CD4-positive, alpha-beta T cell (primary cell): ENCODE results near the gene THRB. TPM values are rescaled to one million over a fixed set of nuclear protein-coding genes. Genes with fewer than 3 reads are reported as not detected.

Source experiments
- ATAC-seq: fragments of 200-7000 bp; cut with Tn5 transposase; one replicate; pipeline ENCODE4 v1.10.0; 2022; ENCODE audit warnings: mild to moderate bottlenecking; ENCODE audit not compliant: poor library complexity
- CTCF ChIA-PET: fragments of 350-600 bp; sonication (Branson Sonifier 250); formaldehyde crosslinking; loops from one replicate; lab custom pipeline; 2021; ENCODE audit warnings: antibody characterized with exemption, inconsistent platforms; lab: Charles Lee
- POLR2A ChIA-PET: fragments of 350-600 bp; sonication (Branson Sonifier 250); formaldehyde crosslinking; loops from one replicate; lab custom pipeline; 2021; ENCODE audit warnings: antibody characterized with exemption, inconsistent platforms; lab: Charles Lee
- DNase-seq, 14 experiments: peaks; one replicate each; pipeline ENCODE4 v3.0.0-alpha.2; 2013 to 2020; ENCODE audit warnings: mixed read lengths in 2 of 14
- H3K27ac ChIP-seq, 2 donors: one replicate each; pipeline versions ENCODE4 v1.5.1 to v1.7.0; 2013; ENCODE audit warnings: low read length in 2 of 2, low read depth in 1 of 2, mild to moderate bottlenecking in 1 of 2
- H3K27me3 ChIP-seq, 2 experiments: 1 replicate in 1 of 2; 2 replicates in 1 of 2; pipeline versions ENCODE4 v1.6.1 to v1.7.0; 2013; ENCODE audit warnings: low read length in 2 of 2, control low read depth in 1 of 2, mild to moderate bottlenecking in 1 of 2, moderate library complexity in 1 of 2; ENCODE audit not compliant: insufficient read depth in 2 of 2, control insufficient read depth in 1 of 2
- H3K36me3 ChIP-seq: one replicate; pipeline ENCODE4 v1.6.1; 2013; ENCODE audit warnings: low read length, control low read depth; ENCODE audit not compliant: insufficient read depth
- H3K4me1 ChIP-seq: one replicate; pipeline ENCODE4 v1.6.1; 2013; ENCODE audit warnings: low read length, control low read depth; ENCODE audit not compliant: insufficient read depth
- H3K4me3 ChIP-seq: one replicate; pipeline ENCODE4 v1.5.1; 2013; ENCODE audit warnings: mild to moderate bottlenecking, low read length, moderate library complexity
- H3K9me3 ChIP-seq, 2 experiments: 1 replicate in 1 of 2; 2 replicates in 1 of 2; pipeline versions ENCODE4 v1.6.1 to v1.7.0; 2013; ENCODE audit warnings: low read length in 2 of 2, mild to moderate bottlenecking in 2 of 2, control low read depth in 1 of 2, moderate library complexity in 1 of 2; ENCODE audit not compliant: control insufficient read depth in 1 of 2, insufficient read depth in 1 of 2
- H3K27ac Mint-ChIP-seq: one replicate; pipeline ENCODE4 v1.8.0; 2020; ENCODE audit warnings: mixed read lengths
- H3K27me3 Mint-ChIP-seq: one replicate; pipeline ENCODE4 v1.8.0; 2021; ENCODE audit warnings: mixed read lengths
- H3K36me3 Mint-ChIP-seq: one replicate; pipeline ENCODE4 v1.8.0; 2021; ENCODE audit warnings: low read depth, mixed read lengths
- H3K4me1 Mint-ChIP-seq: one replicate; pipeline ENCODE4 v1.8.0; 2021; ENCODE audit warnings: low read depth, mixed read lengths
- H3K4me3 Mint-ChIP-seq: one replicate; pipeline ENCODE4 v1.8.0; 2020; ENCODE audit warnings: mild to moderate bottlenecking, mixed read lengths
- H3K9me3 Mint-ChIP-seq: one replicate; pipeline ENCODE4 v1.8.0; 2020; ENCODE audit warnings: mixed read lengths
- intact Hi-C, 2 experiments: fragments of 100-400 bp; cut with DNase I in 1 of 2; cut with micrococcal nuclease in 1 of 2; formaldehyde crosslinking; loops; one replicate each; pipeline versions ENCODE4 v1.15.1 to v1.9.0; 2023 to 2025; cut with DNase I, micrococcal nuclease
- total RNA-seq, 174 experiments: library from RNA in 2 of 174; stranded (reverse) in 2 of 174; gene quantifications; one replicate each; pipeline ENCODE4 v1.2.3 and lab custom pipeline; 2021 to 2026
- TF ChIP-seq, protein P1 (sequence below): fragments of 200-600 bp; IDR thresholded peaks from one replicate; pipeline ENCODE4 v1.8.0; 2022; ENCODE audit warnings: antibody characterized with exemption, mild to moderate bottlenecking

Gene THRB
- total RNA-seq, 2 experiments from 2014 or later = not detected

DNA sequence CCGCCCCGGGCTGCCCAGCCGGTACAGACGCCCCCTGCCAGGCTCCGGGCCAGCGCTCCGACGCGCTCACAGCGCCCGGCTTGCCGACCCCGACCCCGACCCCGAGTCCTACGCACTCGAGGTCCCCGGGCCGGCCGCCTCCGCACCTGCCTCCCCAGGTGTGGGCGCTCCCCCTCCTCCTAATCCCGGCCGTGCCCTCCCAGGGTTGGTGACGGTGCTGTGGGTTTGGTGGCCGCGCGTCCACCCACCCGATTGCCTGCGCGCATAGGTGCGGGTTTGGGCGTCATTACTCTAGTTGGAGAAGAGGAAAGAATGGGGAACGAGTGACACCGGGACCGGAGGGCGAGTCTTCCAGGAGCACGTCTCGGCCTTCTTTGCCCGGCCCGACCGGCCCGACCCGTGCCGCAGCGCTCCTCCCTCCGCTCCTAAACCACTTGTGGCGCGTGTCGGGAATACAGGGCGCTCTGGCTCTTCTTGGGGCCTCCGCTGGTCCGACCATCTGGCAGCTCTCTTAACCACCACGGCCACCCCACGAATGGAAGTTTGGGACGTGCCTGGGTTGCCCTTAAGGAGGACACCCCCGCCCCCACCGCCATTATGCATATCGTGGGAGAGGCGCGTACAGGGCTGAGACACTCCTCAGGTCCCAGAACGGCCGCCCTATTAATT lies 810 bp upstream of the THRB start:
- no peaks in the 10 kb centered on the region for H3K4me1 Mint-ChIP-seq
- Histone ChIP-seq H3K27me3 (peaks cover 20 to 49% of the 10 kb centered on the region in 2 experiments), H3K27ac (no peak overlapping the region), H3K9me3 (peaks cover 0 to 22% of the 10 kb centered on the region in 2 experiments), H3K4me1 (no peaks in the 10 kb centered on the region), H3K36me3 (no peaks in the 10 kb centered on the region), H3K4me3 (no peak overlapping the region)
- ATAC-seq (no peak), DNase-seq (no peak)
- H3K9me3 Mint-ChIP-seq = no peaks in the 10 kb centered on the region
- H3K27ac Mint-ChIP-seq = no peak overlapping the region
- ChIA-PET POLR2A (no interaction called here), CTCF (no interaction called here)
- H3K36me3 Mint-ChIP-seq = no peaks in the 10 kb centered on the region
- intact Hi-C loops = no loop called here
- TF ChIP-seq, protein P1, sequence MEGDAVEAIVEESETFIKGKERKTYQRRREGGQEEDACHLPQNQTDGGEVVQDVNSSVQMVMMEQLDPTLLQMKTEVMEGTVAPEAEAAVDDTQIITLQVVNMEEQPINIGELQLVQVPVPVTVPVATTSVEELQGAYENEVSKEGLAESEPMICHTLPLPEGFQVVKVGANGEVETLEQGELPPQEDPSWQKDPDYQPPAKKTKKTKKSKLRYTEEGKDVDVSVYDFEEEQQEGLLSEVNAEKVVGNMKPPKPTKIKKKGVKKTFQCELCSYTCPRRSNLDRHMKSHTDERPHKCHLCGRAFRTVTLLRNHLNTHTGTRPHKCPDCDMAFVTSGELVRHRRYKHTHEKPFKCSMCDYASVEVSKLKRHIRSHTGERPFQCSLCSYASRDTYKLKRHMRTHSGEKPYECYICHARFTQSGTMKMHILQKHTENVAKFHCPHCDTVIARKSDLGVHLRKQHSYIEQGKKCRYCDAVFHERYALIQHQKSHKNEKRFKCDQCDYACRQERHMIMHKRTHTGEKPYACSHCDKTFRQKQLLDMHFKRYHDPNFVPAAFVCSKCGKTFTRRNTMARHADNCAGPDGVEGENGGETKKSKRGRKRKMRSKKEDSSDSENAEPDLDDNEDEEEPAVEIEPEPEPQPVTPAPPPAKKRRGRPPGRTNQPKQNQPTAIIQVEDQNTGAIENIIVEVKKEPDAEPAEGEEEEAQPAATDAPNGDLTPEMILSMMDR = no peak
- H3K4me3 Mint-ChIP-seq = no peak overlapping the region
- peaks cover 64% of the 10 kb centered on the region for H3K27me3 Mint-ChIP-seq

DNA sequence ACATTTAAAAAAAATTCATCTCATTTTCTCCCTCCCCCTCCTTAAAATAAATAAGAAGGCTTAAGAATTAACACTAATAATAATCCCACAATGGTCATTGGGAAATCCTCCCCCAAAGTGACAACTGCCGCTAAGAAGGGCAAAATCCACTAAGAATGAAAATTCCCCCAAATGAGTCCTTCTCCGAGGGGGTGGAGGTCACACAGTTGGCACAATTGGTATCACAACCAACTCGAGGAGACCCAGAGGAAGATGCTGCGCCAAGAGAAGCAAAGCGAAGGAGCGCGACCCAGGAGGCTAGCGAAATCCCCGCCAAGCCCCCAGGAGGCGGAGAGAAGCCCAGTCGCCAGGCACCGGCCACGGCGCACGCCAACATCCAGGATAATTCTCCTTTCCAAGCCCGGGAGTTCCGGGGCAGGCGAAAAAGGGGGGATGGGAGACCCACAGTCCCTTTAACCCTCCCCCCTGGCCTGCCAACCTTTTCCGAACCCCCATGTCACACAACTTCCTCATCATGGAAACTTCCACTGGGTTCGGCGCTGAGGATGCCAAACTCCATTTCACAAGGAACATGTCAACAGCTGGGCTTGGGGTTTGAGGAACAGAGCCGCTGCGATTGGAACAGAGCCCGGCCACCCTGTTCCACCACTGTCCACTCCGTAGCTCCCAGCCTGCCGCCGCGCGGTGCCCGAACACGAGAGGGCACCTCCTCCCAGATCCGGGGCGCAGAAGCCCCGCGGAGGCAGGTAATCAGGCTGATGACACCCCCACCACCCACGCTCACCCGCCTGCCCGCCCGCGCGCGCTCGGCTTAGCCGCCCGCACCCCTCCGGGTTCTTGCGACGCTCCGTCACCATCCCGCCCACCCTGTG lies 668 bp downstream of the THRB start:
- H3K27me3 ChIP-seq = peaks cover 20 to 49% of the 10 kb centered on the region in 2 experiments
- DNase-seq (peak in 2 of 14 experiments; percentile 13 to 17), ATAC-seq (no peak)
- no peaks in the 10 kb centered on the region for H3K36me3 Mint-ChIP-seq
- H3K36me3 ChIP-seq = no peaks in the 10 kb centered on the region
- H3K9me3 Mint-ChIP-seq = no peaks in the 10 kb centered on the region
- no peak overlapping the region for H3K4me3 ChIP-seq
- no peaks in the 10 kb centered on the region for H3K4me1 ChIP-seq
- H3K27ac ChIP-seq = no peak overlapping the region
- CTCF ChIA-PET = no interaction called here
- peaks cover 0 to 22% of the 10 kb centered on the region in 2 experiments for H3K9me3 ChIP-seq
- H3K27ac Mint-ChIP-seq = no peak overlapping the region
- no peak overlapping the region for H3K4me3 Mint-ChIP-seq
- POLR2A ChIA-PET = no interaction called here
- intact Hi-C loops = no loop called here
- TF ChIP-seq, protein P1 = no peak
- H3K4me1 Mint-ChIP-seq = no peaks in the 10 kb centered on the region
- peaks cover 65% of the 10 kb centered on the region for H3K27me3 Mint-ChIP-seq

DNA sequence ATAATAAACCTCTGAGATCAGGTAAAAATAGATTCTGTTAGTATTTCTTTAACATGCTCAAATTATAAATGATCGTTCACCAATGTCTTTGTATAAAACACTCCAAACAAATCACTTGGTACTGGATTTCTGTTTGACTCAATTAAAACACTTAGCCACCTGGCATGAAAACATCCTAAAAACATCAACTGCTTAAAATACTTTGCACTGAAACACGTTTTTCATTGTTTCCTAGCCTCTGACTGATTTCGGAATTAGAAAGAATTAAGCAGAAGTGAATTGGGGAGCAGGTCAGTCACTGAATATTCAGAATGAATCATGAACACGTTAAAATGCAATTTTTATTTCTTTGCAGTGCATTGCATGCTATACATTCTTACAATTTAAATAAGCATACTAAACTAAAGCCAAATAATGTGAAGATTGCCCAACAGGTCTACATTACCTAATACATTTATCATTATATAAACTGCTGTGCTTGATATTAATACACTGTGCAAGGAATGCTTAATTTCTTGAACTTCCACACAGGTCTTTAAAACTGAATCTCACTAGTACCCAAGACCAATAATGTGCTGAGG lies 1.6 kb downstream of the THRB start:
- H3K36me3 ChIP-seq = no peaks in the 10 kb centered on the region
- peaks cover 20 to 49% of the 10 kb centered on the region in 2 experiments for H3K27me3 ChIP-seq
- H3K27ac ChIP-seq = no peak overlapping the region
- H3K9me3 ChIP-seq = peaks cover 0 to 22% of the 10 kb centered on the region in 2 experiments
- ChIA-PET POLR2A (no interaction called here), CTCF (no interaction called here)
- intact Hi-C loops = no loop called here
- TF ChIP-seq, protein P1 = no peak
- Mint-ChIP-seq H3K4me1 (no peaks in the 10 kb centered on the region), H3K27ac (no peak overlapping the region), H3K27me3 (peaks cover 57% of the 10 kb centered on the region), H3K4me3 (no peak overlapping the region), H3K36me3 (no peaks in the 10 kb centered on the region), H3K9me3 (no peaks in the 10 kb centered on the region)
- no peaks in the 10 kb centered on the region for H3K4me1 ChIP-seq
- ATAC-seq (no peak), DNase-seq (no peak)
- no peak overlapping the region for H3K4me3 ChIP-seq
